Testis (tissue), 3 donors: ENCODE data around the gene SEMA5A. TPM values are rescaled to one million over a fixed set of nuclear protein-coding genes. Genes with fewer than 3 reads are reported as not detected.

Experiments used
- DNase-seq: peaks from one replicate; pipeline ENCODE4 v3.0.0-alpha.2; 2019
- H3K27ac ChIP-seq, 2 donors: fragments of 200-600 bp; sonication (generic); one replicate each; pipeline ENCODE4 v1.5.1; 2019
- H3K27me3 ChIP-seq: fragments of 200-600 bp; sonication (generic); one replicate; pipeline ENCODE4 v1.5.1; 2019
- H3K36me3 ChIP-seq: fragments of 200-600 bp; sonication (generic); one replicate; pipeline ENCODE4 v1.5.1; 2017; ENCODE audit warnings: low read depth; ENCODE audit errors: missing control alignments
- H3K4me1 ChIP-seq: fragments of 200-600 bp; sonication (generic); one replicate; pipeline ENCODE4 v1.5.1; 2019
- H3K4me3 ChIP-seq, 2 donors: fragments of 200-600 bp; sonication (generic); one replicate each; pipeline ENCODE4 v1.5.1; 2017 to 2019
- H3K9me3 ChIP-seq: fragments of 200-600 bp; sonication (generic); one replicate; pipeline ENCODE4 v1.5.1; 2017
- CTCF ChIP-seq, 3 experiments: fragments of 450-650 bp in 2 of 3; fragments of 200-600 bp in 1 of 3; sonication (generic) in 1 of 3; IDR thresholded peaks; one replicate each; pipeline ENCODE4 v1.5.1; 2016 to 2019; ENCODE audit warnings: antibody characterized with exemption in 3 of 3, mild to moderate bottlenecking in 2 of 3, moderate library complexity in 1 of 3
- POLR2A ChIP-seq: fragments of 450-650 bp; IDR thresholded peaks from one replicate; pipeline ENCODE4 v1.6.1; 2017; ENCODE audit warnings: antibody characterized with exemption, mild to moderate bottlenecking, moderate library complexity
- WGBS, 2 donors: methylation state at CpG; one replicate each; pipeline ENCODE4 v1.1.5; 2018; 5-methylcytosine and 5-hydroxymethylcytosine counted together
- intact Hi-C: fragments of 100-400 bp; cut with DNase I; formaldehyde crosslinking; loops from one replicate; pipeline ENCODE4 v1.15.1; 2023; ENCODE audit warnings: low total_unique reads
- polyA plus RNA-seq: library from polyadenylated mRNA; stranded (reverse); fragments of 350-450 nt; fragmentation: Illumina TruSeq; extraction: RNeasy Lipid Tissue Mini Kit (QIAGEN cat#74804); gene quantifications from one replicate; pipeline ENCODE4 v1.2.3, GENCODE V29; 2014; ENCODE audit warnings: low read depth, low replicate concordance; ENCODE audit not compliant: insufficient read depth
- total RNA-seq, 2 donors: library from RNA; depleted of rRNA; stranded (reverse); fragments of >200 nt; gene quantifications; one replicate each; pipeline ENCODE4 v1.2.3, GENCODE V29; 2016

Gene SEMA5A
- total and polyA plus RNA-seq, 3 donors from 2014 or later, result 3.4 to 12.8 (median 5.4) TPM

GRCh38 chr5:9151684-9152427 is 394.0 kb downstream of the SEMA5A start:
- no peak for DNase-seq
- H3K9me3 ChIP-seq, result no peaks in the 10 kb centered on the region
- TF ChIP-seq POLR2A (no peak), CTCF (IDR thresholded peaks at IDR 0.05) (no peak)
- intact Hi-C loops, result no loop called here
- no peaks in the 10 kb centered on the region for H3K27me3 ChIP-seq
- WGBS, 2 donors, result 73 to 77% methylated on average over 6 of the region's 6 CpGs
- no peak overlapping the region for H3K4me3 ChIP-seq
- no peaks in the 10 kb centered on the region for H3K4me1 ChIP-seq
- no peak overlapping the region for H3K27ac ChIP-seq
- H3K36me3 ChIP-seq, result no peaks in the 10 kb centered on the region

- intact Hi-C loops, result no loop called here
- Histone ChIP-seq H3K4me3 (no peak overlapping the region), H3K27me3 (no peaks in the 10 kb centered on the region), H3K9me3 (no peaks in the 10 kb centered on the region), H3K27ac (no peak overlapping the region), H3K36me3 (no peaks in the 10 kb centered on the region), H3K4me1 (no peaks in the 10 kb centered on the region)
- 83 to 94% methylated on average over 1 of the region's 1 CpG for WGBS, 2 donors
- DNase-seq, result no peak
- TF ChIP-seq POLR2A (no peak), CTCF (IDR thresholded peaks at IDR 0.05) (no peak)
Measured at GRCh38 chr5:9149988-9150387, 395.9 kb downstream of the SEMA5A start.

GRCh38 chr5:9148242-9148641 is 397.6 kb downstream of the SEMA5A start:
- H3K27ac ChIP-seq, result no peak overlapping the region
- no peaks in the 10 kb centered on the region for H3K9me3 ChIP-seq
- H3K27me3 ChIP-seq, result no peaks in the 10 kb centered on the region
- no peaks in the 10 kb centered on the region for H3K36me3 ChIP-seq
- DNase-seq, result no peak
- TF ChIP-seq CTCF (IDR thresholded peaks at IDR 0.05), result no peak
- TF ChIP-seq POLR2A, result no peak
- 84 to 96% methylated on average over 2 to 4 of the region's 4 CpGs for WGBS, 2 donors
- intact Hi-C loops, result no loop called here
- H3K4me3 ChIP-seq, result no peak overlapping the region
- no peaks in the 10 kb centered on the region for H3K4me1 ChIP-seq

GRCh38 chr5:9140711-9141110 is 405.2 kb downstream of the SEMA5A start:
- no peaks in the 10 kb centered on the region for H3K9me3 ChIP-seq
- no peaks in the 10 kb centered on the region for H3K36me3 ChIP-seq
- TF ChIP-seq POLR2A (no peak), CTCF (IDR thresholded peaks at IDR 0.05) (no peak)
- intact Hi-C loops, result no loop called here
- no peak overlapping the region for H3K4me3 ChIP-seq
- no peaks in the 10 kb centered on the region for H3K4me1 ChIP-seq
- H3K27me3 ChIP-seq, result no peaks in the 10 kb centered on the region
- no peak overlapping the region for H3K27ac ChIP-seq
- 70 to 77% methylated on average over 5 of the region's 5 CpGs for WGBS, 2 donors
- DNase-seq, result no peak

GRCh38 chr5:9140202-9140601 is 405.7 kb downstream of the SEMA5A start:
- Histone ChIP-seq H3K27ac (no peak overlapping the region), H3K36me3 (no peaks in the 10 kb centered on the region), H3K4me3 (no peak overlapping the region), H3K4me1 (no peaks in the 10 kb centered on the region), H3K9me3 (no peaks in the 10 kb centered on the region), H3K27me3 (no peaks in the 10 kb centered on the region)
- no peak for TF ChIP-seq CTCF (IDR thresholded peaks at IDR 0.05)
- 83% methylated on average over 4 of the region's 4 CpGs for WGBS, 2 donors
- intact Hi-C loops, result no loop called here
- DNase-seq, result no peak
